Liver (tissue), 3 donors: ENCODE measurements around the gene FAM47B.

ENCODE experiments used
- JUND ChIP-seq, 2 donors: IDR thresholded peaks; 2 replicates each; pipeline ENCODE4 v1.6.1; 2016; ENCODE audit warnings: antibody characterized with exemption in 2 of 2
- SP1 ChIP-seq: IDR thresholded peaks from 2 replicates; pipeline ENCODE4 v1.6.1; 2018; ENCODE audit warnings: antibody characterized with exemption, mild to moderate bottlenecking
- TF ChIP-seq, protein P1 (sequence below): fragments of 150-350 bp; IDR thresholded peaks from 2 replicates; pipeline ENCODE4 v1.5.1; 2017; ENCODE audit warnings: improper control_type of control experiment, low read depth, low read length; ENCODE audit not compliant: missing input control
- TF ChIP-seq, protein P2 (sequence below): IDR thresholded peaks from 2 replicates; pipeline ENCODE4 v1.6.1; 2016; ENCODE audit warnings: antibody characterized with exemption
- donor health status: healthy.
- donor health status: healthy.

GRCh38 chrX:34915463-34916225, 27.0 kb upstream of the FAM47B start:
- TF ChIP-seq, protein P1, sequence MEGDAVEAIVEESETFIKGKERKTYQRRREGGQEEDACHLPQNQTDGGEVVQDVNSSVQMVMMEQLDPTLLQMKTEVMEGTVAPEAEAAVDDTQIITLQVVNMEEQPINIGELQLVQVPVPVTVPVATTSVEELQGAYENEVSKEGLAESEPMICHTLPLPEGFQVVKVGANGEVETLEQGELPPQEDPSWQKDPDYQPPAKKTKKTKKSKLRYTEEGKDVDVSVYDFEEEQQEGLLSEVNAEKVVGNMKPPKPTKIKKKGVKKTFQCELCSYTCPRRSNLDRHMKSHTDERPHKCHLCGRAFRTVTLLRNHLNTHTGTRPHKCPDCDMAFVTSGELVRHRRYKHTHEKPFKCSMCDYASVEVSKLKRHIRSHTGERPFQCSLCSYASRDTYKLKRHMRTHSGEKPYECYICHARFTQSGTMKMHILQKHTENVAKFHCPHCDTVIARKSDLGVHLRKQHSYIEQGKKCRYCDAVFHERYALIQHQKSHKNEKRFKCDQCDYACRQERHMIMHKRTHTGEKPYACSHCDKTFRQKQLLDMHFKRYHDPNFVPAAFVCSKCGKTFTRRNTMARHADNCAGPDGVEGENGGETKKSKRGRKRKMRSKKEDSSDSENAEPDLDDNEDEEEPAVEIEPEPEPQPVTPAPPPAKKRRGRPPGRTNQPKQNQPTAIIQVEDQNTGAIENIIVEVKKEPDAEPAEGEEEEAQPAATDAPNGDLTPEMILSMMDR, result no peak
- TF ChIP-seq JUND (IDR thresholded peaks at IDR 0.05), result peak in 1 of 2 donors; percentile 82
- TF ChIP-seq, protein P2, sequence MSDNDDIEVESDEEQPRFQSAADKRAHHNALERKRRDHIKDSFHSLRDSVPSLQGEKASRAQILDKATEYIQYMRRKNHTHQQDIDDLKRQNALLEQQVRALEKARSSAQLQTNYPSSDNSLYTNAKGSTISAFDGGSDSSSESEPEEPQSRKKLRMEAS, result no peak
- TF ChIP-seq SP1, result no peak
